DOHH2 (cell line): Measurements from ENCODE around the gene GRID2.

Source experiments
- H3F3A ChIP-seq: fragments of 200-600 bp; sonication (generic), shearing (Covaris generic); 2 replicates; pipeline ENCODE4 v1.6.0; 2016; ENCODE audit warnings: antibody characterized with exemption, mild to moderate bottlenecking; ENCODE audit not compliant: control insufficient read depth, insufficient read depth
- H3K27ac ChIP-seq: fragments of 200-600 bp; sonication (generic); 2 replicates; pipeline ENCODE4 v1.5.1; 2014; ENCODE audit warnings: low read depth, mild to moderate bottlenecking, low read length, moderate library complexity
- H3K27me3 ChIP-seq: fragments of 200-600 bp; sonication (generic); 2 replicates; pipeline ENCODE4 v1.6.1; 2014; ENCODE audit warnings: mild to moderate bottlenecking, low read length, mixed read lengths; ENCODE audit not compliant: control insufficient read depth
- H3K36me3 ChIP-seq: fragments of 200-600 bp; sonication (generic); 2 replicates; pipeline ENCODE4 v1.6.1; 2014; ENCODE audit warnings: mild to moderate bottlenecking, low read length, moderate library complexity, mixed read lengths; ENCODE audit not compliant: control insufficient read depth
- H3K4me1 ChIP-seq: fragments of 200-600 bp; sonication (generic); 2 replicates; pipeline ENCODE4 v1.6.1; 2014; ENCODE audit warnings: mild to moderate bottlenecking, low read length, mixed read lengths; ENCODE audit not compliant: control insufficient read depth
- H3K4me2 ChIP-seq: fragments of 200-600 bp; sonication (generic); 2 replicates; pipeline ENCODE4 v1.6.0; 2014; ENCODE audit warnings: mild to moderate bottlenecking, low read length, moderate library complexity
- H3K4me3 ChIP-seq: fragments of 200-600 bp; sonication (generic); 2 replicates; pipeline ENCODE4 v1.5.1; 2014; ENCODE audit warnings: mild to moderate bottlenecking, low read length, mixed read lengths
- H3K79me2 ChIP-seq: fragments of 200-600 bp; sonication (generic); 2 replicates; pipeline ENCODE4 v1.6.1; 2014; ENCODE audit warnings: mild to moderate bottlenecking, low read length, mixed read lengths; ENCODE audit not compliant: control insufficient read depth
- H3K9me2 ChIP-seq: fragments of 200-600 bp; sonication (generic); replicated peaks from 2 replicates; pipeline ENCODE4 v1.6.1; 2014; ENCODE audit warnings: mild to moderate bottlenecking, low read length, mixed read lengths; ENCODE audit not compliant: control insufficient read depth
- H3K9me3 ChIP-seq: fragments of 200-600 bp; sonication (generic); 2 replicates; pipeline ENCODE4 v1.6.1; 2014; ENCODE audit warnings: antibody characterized with exemption, low read length, mixed read lengths; ENCODE audit not compliant: control insufficient read depth, insufficient read depth
- H4K20me1 ChIP-seq: fragments of 200-600 bp; sonication (generic); 2 replicates; pipeline ENCODE4 v1.6.0; 2014; ENCODE audit warnings: low read depth, mild to moderate bottlenecking, antibody characterized with exemption, low read length, moderate library complexity; ENCODE audit not compliant: control insufficient read depth, insufficient read depth
- CTCF ChIP-seq: fragments of 200-600 bp; sonication (generic); IDR thresholded peaks from one replicate; pipeline ENCODE4 v1.5.1; 2014; ENCODE audit warnings: antibody characterized with exemption, mild to moderate bottlenecking, low read depth, low read length; ENCODE audit not compliant: poor library complexity, severe bottlenecking
- EZH2phosphoT487 ChIP-seq: fragments of 200-600 bp; sonication (generic); IDR thresholded peaks from 2 replicates; pipeline ENCODE4 v1.6.1; 2017; ENCODE audit warnings: borderline replicate concordance, mild to moderate bottlenecking, antibody characterized with exemption, low read length, moderate library complexity, mixed read lengths

The GRID2 gene

GRCh38 chr4:93228021-93228420 is 924.3 kb downstream of the GRID2 start:
- Histone ChIP-seq H3K9me3 (no peaks in the 10 kb centered on the region), H3K79me2 (no peaks in the 10 kb centered on the region), H3K4me2 (no peak overlapping the region), H4K20me1 (no peaks in the 10 kb centered on the region), H3K36me3 (no peaks in the 10 kb centered on the region), H3K4me1 (no peaks in the 10 kb centered on the region), H3K9me2 (no peaks in the 10 kb centered on the region), H3K27me3 (no peaks in the 10 kb centered on the region), H3K27ac (no peak overlapping the region), H3F3A (no peaks in the 10 kb centered on the region), H3K4me3 (no peak overlapping the region)
- TF ChIP-seq EZH2phosphoT487 (no peak), CTCF (no peak)

DNA sequence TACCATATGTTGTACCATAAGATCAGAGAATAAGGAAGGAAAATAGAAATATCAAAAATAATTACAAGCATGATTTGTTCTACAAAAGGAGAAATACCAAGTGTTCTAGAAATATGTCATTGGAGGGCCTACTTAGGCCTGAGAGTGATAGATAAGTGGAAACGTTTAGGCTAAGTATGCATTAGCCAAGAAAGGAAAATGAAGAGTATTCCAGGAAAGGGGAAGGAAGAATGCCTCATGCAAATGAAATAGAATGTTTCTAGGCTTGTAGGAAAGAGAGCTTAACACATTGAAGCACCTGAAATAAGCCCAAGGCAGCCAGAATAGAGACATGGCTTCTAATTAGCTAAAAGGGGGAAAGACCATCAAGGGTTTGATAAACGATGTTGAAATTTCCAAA is 929.1 kb downstream of the GRID2 start:
- H3K36me3 ChIP-seq = no peaks in the 10 kb centered on the region
- no peak for TF ChIP-seq EZH2phosphoT487
- no peak for TF ChIP-seq CTCF

GRCh38 chr4:93237521-93237920 is 933.8 kb downstream of the GRID2 start:
- Histone ChIP-seq H3K9me2 (no peaks in the 10 kb centered on the region), H3K36me3 (no peaks in the 10 kb centered on the region), H3F3A (no peaks in the 10 kb centered on the region), H3K4me2 (no peak overlapping the region), H4K20me1 (no peaks in the 10 kb centered on the region), H3K79me2 (no peaks in the 10 kb centered on the region), H3K4me3 (no peak overlapping the region), H3K27ac (no peak overlapping the region), H3K9me3 (no peaks in the 10 kb centered on the region), H3K27me3 (no peaks in the 10 kb centered on the region), H3K4me1 (no peaks in the 10 kb centered on the region)
- TF ChIP-seq EZH2phosphoT487 = no peak
- no peak for TF ChIP-seq CTCF

More for the DNA sequence above, 929.1 kb downstream of the GRID2 start:
- no peaks in the 10 kb centered on the region for H3K9me3 ChIP-seq
- H3K27ac ChIP-seq = no peak overlapping the region
- H3K4me2 ChIP-seq = no peak overlapping the region
- H3K79me2 ChIP-seq = no peaks in the 10 kb centered on the region
- no peaks in the 10 kb centered on the region for H3K27me3 ChIP-seq
- no peaks in the 10 kb centered on the region for H3F3A ChIP-seq
- no peaks in the 10 kb centered on the region for H4K20me1 ChIP-seq
- no peaks in the 10 kb centered on the region for H3K9me2 ChIP-seq
- no peaks in the 10 kb centered on the region for H3K4me1 ChIP-seq
- no peak overlapping the region for H3K4me3 ChIP-seq

GRCh38 chr4:93243262-93243661 is 939.5 kb downstream of the GRID2 start:
- H3F3A ChIP-seq = no peaks in the 10 kb centered on the region
- no peaks in the 10 kb centered on the region for H3K27me3 ChIP-seq
- TF ChIP-seq EZH2phosphoT487 (no peak), CTCF (no peak)
- no peaks in the 10 kb centered on the region for H3K36me3 ChIP-seq
- H3K4me2 ChIP-seq = no peak overlapping the region
- H4K20me1 ChIP-seq = no peaks in the 10 kb centered on the region
- H3K79me2 ChIP-seq = no peaks in the 10 kb centered on the region
- H3K9me2 ChIP-seq = no peaks in the 10 kb centered on the region
- no peak overlapping the region for H3K4me3 ChIP-seq
- H3K27ac ChIP-seq = no peak overlapping the region
- no peaks in the 10 kb centered on the region for H3K9me3 ChIP-seq
- H3K4me1 ChIP-seq = no peaks in the 10 kb centered on the region
